Fibroblast of the conjunctiva (primary cell): ENCODE measurements around the gene UBE2S.
"Not testable (repeated sequence)": the region's sequence is repeated elsewhere in the genome, so short reads cannot be mapped to it uniquely, and the experiment has no call there.

Experiments used
- DNase-seq: peaks from one replicate; pipeline ENCODE4 v3.0.0-alpha.2; 2010; ENCODE audit warnings: low read depth

Gene UBE2S

DNA sequence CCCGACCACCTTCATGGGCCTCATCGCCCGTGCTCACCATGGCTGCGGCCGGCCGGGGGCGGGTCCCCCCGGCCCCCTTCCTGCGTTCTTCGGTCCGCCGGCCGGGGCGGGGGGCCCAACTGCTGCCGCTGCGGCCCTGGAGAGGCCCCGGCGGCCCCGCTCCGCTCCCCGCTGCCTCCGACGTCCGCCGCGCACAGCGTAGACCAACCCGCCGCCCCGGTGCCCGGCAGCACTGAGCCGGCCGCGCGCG, at the start of gene UBE2S:
Gene UBE2S (minus strand): TSS at position 239 of the 250 bp plus-strand sequence. CDS start 199 bp downstream, at position 40.
- not testable (repeated sequence) for DNase-seq

- no peak for DNase-seq
These were observed 48.8 kb upstream of the UBE2S start for GRCh38 chr19:55456347-55456746.

DNA sequence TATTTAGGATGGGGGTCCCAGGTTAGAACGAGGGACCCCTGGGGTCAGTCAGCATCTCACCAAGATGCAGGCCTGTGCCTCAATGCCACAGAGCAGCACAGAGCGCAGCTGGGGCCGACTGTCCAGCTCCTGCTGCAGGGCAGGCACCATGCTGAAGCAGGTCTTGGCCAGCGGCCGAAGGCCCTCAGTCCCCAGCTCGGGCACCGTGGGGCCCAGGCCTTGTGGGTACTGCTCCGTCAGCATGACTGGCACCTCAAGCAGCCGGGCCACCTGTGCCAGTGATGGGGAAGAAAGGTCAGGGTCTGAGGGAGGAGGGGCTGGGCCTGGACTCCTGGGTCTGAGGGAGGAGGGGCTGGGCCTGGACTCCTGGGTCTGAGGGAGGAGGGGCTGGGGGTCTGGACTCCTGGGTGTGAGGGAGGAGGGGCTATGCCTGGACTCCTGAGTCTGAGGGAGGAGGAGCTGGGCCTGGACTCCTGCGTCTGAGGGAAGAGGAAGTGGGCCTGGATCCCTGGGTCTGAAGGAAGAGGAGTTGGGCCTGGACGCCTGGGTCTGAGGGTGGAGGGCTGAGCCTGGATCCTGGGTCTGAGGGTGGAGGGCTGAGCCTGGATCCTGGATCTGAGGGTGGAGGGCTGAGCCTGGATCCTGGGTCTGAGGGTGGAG, 48.1 kb upstream of the UBE2S start:
- DNase-seq = no peak

- no peak for DNase-seq
These were observed 47.2 kb upstream of the UBE2S start for GRCh38 chr19:55454787-55455243.

DNA sequence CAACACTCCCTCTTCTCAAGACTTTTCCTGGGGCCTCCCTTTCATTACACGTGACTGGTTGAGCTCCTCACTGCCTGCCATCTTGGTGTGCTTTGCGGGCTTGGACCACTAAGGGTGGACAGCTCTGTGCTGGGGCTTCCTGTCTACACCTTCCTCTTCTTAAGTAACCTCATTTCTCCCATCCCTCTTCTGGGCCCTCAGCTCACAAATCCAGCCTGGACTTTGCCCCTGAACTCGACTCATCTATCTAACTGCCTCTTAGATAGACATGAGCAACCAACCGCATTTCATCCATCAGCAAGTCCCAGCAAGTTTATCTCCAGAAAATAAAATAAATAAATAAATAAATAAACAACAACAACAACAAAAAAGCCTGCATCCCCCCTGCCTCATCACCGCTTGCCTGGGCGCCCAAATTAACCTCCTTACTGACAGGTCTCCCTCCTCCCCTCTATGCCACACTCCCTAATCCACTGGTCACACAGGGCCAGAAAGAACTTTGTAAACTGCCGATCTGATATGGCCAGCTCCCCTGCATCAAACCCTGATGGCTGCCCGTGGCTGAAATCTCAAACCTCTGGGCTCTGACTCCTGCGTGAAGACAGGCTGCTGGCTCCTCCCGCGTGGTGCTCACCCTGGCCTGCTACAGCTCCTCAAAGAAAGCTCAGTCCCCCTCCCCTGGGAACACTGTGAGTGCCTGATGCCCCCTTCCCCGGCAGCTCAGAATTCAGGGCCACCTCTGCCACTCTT, 46.1 kb upstream of the UBE2S start:
- DNase-seq = no peak

DNA sequence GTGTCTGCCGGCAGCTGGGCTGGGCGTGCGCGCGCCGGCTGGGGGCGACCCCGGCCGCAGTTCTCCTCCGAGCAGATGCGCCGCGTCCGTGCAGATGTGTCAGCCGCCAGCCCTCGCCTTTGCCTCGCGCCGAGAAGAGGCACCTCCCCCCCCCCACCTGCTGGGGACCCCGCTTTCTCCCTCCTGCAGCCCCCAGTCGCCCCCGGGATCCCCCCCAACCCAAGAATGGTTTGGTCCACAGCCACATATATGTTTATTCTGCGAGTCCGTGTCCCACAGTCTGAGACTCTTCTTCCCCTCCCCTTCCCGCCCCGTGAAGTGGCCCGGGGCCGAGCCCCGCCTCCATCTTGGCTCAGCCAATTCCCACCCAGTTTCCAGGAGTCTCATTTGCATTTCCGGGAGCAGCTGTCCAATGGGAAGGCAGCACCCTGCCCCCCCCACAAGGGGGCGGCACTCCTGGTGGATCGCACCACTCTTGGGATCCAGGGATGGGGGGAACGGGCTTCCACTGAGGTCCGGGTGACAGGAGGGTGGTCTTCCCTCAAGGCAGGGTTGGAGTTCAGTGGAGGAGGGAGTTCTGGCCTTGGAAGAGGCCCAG, 45.3 kb upstream of the UBE2S start:
- no peak for DNase-seq

GRCh38 chr19:55451965-55452748, 44.6 kb upstream of the UBE2S start:
- DNase-seq = no peak

DNA sequence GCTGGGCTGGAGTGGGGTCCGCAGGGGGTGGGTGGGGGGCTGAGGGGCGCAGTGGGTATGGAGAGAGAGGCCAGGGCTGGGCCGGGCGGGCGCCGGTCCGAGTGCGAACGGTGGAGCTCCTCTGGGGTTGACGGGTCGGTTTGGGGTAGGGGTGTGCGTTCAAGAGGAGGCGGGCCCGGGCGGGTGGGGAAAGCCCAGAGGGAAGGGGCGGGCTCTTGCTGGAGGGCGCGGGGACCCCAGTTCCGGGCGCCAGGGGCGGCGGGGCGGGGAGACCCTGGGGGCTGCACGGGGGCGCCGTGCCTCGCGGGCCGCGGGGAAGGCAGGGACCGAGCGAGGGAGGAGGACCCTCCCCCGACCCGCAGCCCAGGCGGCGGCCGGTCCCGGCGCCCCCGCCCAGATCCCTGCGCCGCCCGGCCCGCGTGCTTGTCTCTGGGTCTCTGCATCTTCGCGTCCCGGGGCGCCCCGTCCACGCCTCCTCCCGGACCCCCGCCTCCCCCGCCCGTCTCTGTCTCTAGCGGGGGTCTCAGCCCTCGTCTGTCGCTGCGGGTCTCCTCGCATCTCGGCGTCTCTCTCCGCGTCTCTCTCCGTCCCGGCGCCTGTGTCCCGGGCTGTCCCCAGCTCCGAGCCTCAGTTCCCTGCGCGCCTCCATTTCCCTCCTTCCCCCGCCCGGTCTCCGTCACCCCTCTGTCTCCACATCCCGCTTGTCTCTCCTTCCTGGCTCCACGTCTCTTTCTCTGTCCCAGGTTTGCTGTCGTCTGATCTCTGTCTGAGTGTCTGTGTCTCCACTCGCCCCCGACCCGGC, 43.8 kb upstream of the UBE2S start:
- DNase-seq = no peak

DNA sequence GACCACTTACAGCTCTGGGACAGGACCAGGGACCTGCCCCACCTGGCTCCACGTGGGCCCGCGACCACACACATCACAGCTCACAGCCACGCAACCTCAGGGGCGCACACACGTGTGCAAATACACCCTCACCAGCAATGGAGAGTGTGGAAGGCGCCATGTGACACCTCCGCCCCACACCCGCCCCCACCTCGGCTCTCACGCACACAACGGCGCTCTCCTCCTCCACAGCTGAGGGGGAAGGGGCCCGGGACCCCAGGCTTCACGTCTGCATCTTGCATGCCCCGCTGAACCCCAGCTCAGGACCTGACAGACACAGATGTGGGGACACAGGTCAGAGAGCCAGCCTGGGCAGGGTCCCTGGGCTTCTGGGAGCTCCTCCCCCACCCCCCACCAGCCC, 41.9 kb upstream of the UBE2S start:
- no peak for DNase-seq

GRCh38 chr19:55448175-55448490, 40.5 kb upstream of the UBE2S start:
- DNase-seq = not testable (repeated sequence)

DNA sequence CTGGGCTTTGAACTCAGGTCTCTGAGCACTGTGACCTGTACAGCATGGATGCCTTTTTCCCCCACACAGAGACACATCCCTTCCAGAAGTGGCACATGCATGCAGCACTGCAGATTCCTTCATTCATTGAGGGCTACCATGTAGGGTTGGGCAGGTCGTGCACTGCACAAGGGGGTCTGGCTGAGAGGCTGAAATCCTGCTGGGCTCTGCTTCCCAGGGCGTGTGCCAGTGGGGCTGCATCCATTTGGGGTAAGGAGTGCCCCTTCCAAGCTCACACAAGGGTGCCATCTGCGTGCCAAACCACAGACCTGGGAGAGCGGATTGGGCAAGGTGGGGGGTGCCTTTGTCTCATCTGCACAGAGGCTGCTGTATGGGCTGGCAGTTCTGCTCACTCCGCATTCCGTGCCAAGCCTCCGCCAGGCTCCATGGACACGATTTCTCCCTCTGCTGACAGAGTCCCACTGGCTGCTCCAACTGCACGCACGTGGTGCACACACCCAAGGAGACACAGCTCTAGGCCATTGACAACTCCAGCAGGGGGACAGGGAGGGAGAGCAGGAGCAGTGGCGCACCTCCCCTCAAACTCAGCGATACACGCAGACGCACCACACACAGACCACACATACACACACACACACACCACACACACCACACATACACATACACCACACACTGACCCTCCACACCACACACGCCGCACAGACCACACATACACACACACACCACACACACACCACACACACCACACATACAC, 40.0 kb upstream of the UBE2S start:
- no peak for DNase-seq

DNA sequence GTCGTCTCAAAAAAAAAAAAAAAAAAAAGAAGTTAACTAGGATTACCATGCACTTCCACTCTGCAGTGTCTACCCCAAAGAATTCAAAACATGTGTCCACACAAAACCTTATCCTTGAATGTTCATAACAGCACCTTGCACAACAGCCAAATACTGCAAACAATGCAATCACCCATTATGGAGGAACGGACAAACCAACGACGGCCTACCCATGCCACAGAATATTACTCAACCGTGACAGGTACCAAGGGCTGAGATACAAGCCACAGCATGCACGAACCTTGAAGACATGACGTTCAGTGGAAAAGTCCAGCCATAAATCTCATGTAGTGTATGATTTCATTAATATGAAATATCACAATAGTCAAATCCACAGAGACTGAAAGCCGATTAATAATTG, 38.5 kb upstream of the UBE2S start:
- no peak for DNase-seq

DNA sequence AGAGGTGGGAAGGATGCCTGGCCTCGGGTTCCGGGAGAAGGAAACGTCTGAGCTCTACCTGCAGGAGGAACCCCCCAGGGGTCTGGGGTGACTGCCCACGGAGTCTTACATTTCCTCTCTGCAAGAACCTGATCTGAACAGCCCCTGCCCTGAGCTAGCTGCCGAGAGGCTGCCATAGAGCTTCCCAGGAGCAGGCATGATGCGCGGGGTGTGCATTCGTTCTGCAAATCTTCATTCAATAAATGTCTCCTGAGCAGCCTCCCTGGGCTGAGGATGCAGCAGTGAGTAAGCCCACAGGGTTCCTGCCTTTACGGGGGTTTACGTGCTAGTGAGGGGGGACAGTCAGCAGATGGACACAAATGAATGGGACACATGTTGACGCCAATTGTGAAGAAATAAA, 37.1 kb upstream of the UBE2S start:
- no peak for DNase-seq

GRCh38 chr19:55443824-55444480, 36.4 kb upstream of the UBE2S start:
- no peak for DNase-seq

- no peak for DNase-seq
These were observed 35.6 kb upstream of the UBE2S start, which contains the start of gene SHISA7 for GRCh38 chr19:55443045-55443823. TSS of gene SHISA7 (minus strand) at chr19:55443300. CDS start at chr19:55442863, 437 bp downstream.

- no peak for DNase-seq
These were observed 34.9 kb upstream of the UBE2S start for GRCh38 chr19:55442372-55442961.

- DNase-seq = no peak
These were observed 34.2 kb upstream of the UBE2S start for GRCh38 chr19:55441692-55442321.

DNA sequence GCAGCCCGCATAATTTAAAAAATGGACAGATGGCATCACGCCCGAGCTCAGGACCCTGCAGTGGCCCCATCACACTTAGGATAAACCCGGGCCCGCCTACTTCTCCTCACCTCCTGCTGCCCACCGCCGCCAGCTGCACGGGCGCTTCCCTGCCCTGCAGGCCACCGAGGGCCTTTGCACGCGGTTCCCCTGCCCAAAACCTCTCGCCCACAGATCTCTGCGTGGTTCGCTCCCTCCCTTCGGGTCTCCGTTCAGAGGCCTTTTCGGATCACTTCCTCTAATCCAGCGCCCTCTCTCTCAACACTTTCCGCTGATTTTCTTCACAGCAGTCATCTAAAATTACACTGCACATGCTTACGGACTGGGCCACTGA, 33.7 kb upstream of the UBE2S start:
- no peak for DNase-seq
